GM12892 (cell line): Measurements from ENCODE around the gene PDZD2.
"Not testable (repeated sequence)": the region's sequence is repeated elsewhere in the genome, so short reads cannot be mapped to it uniquely, and the experiment has no call there.

Experiments
- POLR2A ChIP-seq: IDR thresholded peaks from 2 replicates; pipeline ENCODE4 v1.6.1; 2011; ENCODE audit warnings: low read depth, low read length, control low read depth
- POLR2AphosphoS5 ChIP-seq: IDR thresholded peaks from 2 replicates; pipeline ENCODE4 v1.6.1; 2011; ENCODE audit warnings: low read depth, low read length, control low read depth
- TAF1 ChIP-seq: IDR thresholded peaks from 2 replicates; pipeline ENCODE4 v1.6.1; 2011; ENCODE audit warnings: low read depth, mild to moderate bottlenecking, control low read depth, low read length, borderline replicate concordance

GRCh38 chr5:31732821-31733220 lies 93.9 kb downstream of the PDZD2 start:
- not testable (repeated sequence) for TF ChIP-seq POLR2A, POLR2AphosphoS5, TAF1
